NCI-H2081 treated with DMSO at 0.1 percent for 48 hours (cell line): ENCODE measurements around the gene AFAP1L2.

Experiments used
- DNase-seq: peaks from one replicate; lab custom pipeline; 2025; lab: John Stamatoyannopoulos, UW

The AFAP1L2 gene

GRCh38 chr10:114387784-114388183 lies 16.5 kb downstream of the AFAP1L2 start:
- DNase-seq = no peak

DNA sequence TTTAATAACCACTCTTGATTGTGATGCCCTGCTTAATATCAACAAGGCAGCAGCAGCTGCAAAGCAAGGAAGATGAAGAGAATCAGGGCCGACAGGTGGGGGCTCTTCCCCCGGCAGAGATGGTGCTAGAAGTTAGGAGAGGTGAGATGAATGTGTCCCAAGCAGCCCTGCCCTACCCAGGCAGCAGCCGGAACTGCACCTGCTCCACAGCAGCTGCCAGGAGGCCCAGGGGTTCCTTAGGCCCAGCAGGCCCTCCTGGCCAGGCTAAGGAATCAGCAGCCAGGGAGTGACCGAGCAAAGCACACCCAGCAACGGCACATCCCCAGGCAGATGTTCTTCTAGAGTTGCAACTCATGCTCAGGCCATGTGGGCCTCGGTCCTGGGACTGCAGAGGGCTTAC lies 17.9 kb downstream of the AFAP1L2 start:
- DNase-seq = no peak

DNA sequence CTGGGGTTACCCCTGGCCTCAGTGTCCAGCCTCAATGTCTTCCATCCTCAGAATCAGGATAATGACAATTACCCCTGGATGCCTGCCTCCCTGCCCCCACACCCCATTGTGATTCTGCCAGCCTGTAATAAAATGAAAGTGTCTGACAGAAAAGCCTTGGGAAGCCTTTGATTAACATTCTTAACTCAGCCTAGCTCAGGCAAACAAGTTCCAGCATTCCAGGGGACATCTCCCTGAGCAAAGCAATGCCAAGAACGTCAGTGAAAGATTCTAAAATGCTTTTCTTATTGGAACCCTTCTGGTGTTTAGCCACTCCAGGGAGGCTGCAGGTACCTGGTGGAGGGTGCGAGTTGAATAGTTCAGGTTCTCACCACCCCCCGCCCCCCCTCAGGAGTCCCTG lies 18.7 kb downstream of the AFAP1L2 start:
- DNase-seq = no peak

- no peak for DNase-seq
Observed at GRCh38 chr10:114384601-114385000, 19.7 kb downstream of the AFAP1L2 start.

DNA sequence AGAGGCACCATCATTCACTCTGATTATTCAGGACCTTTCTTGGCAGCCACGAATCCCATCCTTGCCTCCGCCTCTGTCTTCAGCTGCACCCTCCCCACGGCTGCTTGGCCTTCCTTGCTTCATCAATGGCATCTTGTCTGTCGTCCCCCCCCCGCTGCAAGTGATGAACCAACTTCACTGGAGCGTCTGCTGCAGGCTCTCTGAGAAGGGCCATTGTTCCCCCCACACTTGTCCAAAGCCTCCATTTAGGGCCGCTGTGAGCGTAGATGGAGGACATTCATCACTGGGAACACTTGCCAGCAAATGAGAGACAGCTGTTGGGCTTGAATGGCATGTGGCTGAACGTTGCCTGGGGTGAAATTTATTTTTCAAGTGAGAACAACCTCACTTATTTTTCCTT lies 20.1 kb downstream of the AFAP1L2 start:
- DNase-seq = no peak

DNA sequence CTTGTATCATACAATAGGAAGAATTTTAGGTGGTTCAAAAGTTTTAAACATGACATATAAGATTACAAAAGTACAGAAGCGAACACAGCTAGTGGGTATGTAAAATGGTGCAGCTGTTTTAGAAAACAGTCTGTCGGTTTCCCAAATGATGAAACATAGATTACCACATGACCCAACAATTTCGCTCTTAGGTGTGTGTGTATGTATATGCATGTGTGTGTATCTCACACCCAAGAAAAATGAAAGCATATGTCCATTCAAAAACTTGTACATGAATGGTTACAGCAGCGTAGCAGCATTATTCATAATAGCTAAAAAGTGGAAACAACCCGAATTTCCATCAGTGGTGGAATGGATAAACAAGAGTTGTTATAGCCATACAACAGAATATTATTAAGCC lies 23.5 kb downstream of the AFAP1L2 start:
- DNase-seq = no peak

DNA sequence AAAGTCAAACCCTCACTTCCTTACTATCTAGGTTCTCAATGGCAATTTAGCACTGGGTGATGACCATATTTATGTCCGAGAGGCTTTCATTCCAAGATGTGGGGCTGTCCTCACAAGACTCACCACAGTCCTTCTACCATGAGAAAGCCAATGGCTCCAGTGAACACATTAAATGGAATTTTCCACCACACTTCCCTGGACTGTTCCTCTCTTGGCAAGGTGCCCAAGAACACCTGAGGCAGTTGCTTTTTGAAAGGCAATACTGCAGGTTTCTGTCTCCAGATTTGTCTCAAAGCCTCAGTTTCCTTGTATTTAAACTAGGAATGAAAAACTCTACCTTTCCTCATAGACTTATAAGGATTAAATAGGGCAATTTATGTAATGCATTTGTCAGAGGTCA lies 24.2 kb downstream of the AFAP1L2 start:
- DNase-seq = no peak

GRCh38 chr10:114379631-114380041 lies 24.7 kb downstream of the AFAP1L2 start:
- no peak for DNase-seq

DNA sequence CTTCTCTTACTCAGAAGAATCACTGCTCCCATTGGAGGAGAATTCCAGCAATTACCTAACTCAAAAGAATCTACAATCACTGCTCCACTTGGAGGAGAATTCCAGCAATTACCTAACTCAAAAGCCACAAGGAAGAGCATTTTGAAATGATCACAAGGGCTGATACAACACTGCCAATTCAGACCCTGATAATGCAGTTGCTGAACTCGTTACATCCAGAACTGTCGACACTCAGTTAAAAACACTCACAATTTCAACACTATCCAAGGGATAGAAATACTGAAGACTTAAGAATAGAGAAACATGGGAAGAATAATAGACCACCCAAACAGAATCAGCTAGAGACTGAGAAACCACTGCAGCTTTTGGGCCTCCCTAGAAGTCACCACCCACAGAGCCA lies 27.8 kb downstream of the AFAP1L2 start:
- DNase-seq = no peak

DNA sequence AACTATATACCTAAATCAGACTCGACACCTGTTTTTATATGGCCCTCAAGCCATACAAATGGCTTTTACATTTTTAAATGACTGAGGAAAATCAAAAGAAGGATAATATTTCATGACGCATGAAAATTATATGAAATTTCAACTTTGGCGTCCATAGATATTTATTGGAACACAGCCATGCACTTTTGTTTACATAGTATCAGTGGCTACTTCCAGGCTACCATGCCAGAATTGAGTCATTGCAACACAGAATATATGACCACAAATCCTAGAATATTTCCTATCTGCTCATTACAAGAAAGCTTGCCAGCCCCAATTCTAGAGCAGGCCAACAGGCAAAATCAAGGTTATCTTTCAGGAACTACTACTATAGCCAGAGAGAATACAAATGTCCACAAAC lies 29.3 kb downstream of the AFAP1L2 start:
- DNase-seq = no peak

GRCh38 chr10:114374053-114374791 lies 30.1 kb downstream of the AFAP1L2 start:
- no peak for DNase-seq

DNA sequence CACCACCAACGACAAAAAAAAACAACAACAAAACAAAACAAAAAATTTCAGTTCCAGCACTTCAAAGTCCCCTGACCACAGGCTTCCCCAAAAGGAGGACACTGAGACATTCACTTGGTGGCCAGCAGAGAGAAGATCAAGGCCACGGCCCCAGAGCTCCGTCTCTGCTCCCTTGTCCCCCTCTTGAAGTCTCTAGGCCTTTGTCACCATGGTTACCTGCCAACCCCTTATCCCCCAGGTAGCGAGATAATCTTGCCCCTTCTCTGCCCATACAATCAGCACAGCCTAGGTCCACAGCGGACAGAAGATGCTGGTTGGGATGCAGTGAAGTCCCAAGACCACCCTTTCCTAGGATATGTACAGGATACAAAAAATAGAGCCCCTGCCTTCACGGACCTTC lies 30.7 kb downstream of the AFAP1L2 start:
- DNase-seq = no peak

- no peak for DNase-seq
Observed at GRCh38 chr10:114372995-114373394, 31.3 kb downstream of the AFAP1L2 start.

DNA sequence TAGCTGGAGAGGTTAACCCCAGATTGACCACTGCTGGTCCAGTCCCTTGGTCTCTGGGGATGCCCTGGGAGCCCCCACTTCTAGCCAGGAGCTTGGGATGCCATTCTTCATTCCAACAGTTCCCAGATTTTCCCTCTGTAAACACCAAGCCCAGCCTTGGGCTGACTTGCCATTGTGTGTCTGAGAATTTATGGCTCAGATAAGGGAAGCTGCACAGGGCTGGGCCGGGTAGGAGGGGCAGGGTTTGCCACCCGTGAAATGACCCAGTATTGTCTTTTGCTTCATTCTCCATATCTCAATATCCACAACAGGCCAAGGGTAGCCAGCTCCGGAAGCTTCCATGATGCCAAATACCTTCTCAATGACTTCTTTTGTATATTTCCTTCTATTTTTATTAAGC lies 32.1 kb downstream of the AFAP1L2 start:
- DNase-seq = no peak

DNA sequence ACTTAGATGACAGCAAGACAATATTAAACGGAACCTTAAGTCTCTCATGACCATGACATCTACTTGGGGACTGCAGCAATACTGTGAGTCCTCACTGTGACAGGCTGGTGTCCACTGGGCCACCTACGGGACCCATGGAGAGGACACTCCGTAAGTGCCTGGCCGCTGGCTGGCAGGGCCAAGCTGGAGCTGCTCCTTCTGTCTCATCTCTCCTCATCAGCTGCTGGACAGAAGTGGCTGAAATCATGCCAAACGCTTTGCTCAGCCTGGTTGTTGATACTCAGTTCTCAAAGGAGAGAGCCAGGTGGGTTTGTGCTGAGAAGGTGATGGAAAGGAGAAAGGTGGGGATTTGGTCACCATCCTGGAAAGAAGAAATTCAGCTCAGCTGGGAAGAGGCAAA lies 33.3 kb downstream of the AFAP1L2 start:
- no peak for DNase-seq

DNA sequence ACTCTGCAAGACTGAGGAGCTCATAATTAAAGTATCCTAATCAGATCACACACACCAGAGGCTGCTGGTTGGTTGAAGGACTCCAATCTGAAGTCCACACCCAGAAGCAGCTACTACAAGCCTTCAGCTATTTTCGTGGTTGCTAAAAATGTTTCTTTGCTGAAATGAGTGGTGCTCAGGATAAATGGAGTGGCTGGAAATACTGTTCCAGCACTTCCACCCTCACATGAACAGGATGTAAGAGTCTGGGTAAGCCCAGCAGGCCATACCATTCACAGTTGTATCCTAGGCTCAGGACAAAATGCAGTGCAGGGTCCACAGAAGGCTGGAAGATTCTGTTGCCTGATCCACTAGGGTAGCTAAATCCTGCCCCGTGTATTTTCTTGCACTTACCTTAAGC lies 34.1 kb downstream of the AFAP1L2 start:
- no peak for DNase-seq

- no peak for DNase-seq
Observed at GRCh38 chr10:114368057-114368391, 36.3 kb downstream of the AFAP1L2 start.

DNA sequence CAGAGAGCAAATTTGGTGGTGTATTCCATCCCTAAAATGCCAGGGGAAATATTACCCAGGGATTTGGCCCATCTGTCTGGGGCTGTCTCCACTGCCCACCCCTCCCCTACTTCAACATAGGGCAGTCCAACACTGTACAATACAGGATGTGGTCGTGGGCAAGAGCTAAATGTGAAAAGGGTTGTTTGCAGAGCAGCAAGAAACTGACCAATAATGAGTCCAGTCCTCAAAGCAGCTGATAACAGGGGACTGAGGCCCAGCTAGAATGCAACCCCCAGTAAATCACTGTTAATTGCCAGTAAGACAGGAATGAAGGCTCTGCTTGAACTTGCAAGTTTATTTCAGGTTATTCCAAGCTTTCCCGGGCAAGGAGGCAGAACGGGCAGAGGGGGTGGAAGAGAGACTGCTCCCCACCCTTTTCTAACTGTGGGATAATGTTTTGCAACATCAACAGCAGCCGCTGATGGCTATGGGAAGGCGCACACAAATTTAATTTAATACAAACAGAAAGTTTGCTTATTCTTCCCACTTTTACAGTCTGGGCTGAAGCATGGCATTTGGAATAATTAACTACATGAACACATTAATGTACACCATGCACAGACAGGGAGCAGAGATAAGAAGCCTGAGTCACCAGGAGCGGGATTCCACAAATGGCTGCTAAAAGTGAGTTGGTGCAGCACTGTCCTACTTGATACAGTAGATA lies 36.8 kb downstream of the AFAP1L2 start:
- no peak for DNase-seq

GRCh38 chr10:114364726-114365125 lies 39.6 kb downstream of the AFAP1L2 start:
- DNase-seq = no peak

DNA sequence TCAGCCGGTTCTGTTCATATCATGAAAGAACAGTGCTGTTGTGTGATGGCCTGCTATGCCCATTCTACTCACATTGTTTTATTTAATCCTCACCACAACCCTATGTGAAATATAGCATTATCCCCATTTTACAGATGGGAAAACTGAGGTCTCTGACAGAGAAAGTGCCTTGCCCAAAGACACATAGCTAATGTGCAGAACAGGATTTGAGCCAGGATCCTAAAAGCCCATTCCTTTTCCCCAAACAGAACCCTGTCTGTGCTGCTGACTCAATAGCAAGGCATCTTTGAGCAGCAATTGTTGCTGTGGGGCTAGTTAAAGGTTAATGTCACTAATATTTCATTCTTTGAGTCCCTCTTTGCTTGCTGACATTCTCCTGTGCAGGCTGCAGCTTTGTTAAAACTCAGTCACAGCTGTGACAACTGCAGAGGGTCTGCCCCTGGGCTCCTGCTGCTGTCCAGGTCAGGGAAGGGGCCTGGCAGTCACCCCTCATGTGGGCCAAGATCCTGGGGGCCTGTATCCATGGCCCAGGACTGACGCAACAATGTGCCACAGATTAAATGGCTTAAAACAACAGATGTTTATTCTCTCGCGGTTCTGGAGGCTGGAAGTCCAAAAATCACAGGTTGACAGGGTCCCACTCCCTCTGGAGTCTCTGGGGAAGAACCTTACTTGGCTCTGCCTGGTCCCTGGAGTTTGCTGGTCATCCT lies 40.4 kb downstream of the AFAP1L2 start:
- no peak for DNase-seq

- DNase-seq = no peak
Observed at GRCh38 chr10:114362826-114363355, 41.4 kb downstream of the AFAP1L2 start.

- no peak for DNase-seq
Observed at GRCh38 chr10:114359953-114360345, 44.4 kb downstream of the AFAP1L2 start.
